Measurements from ENCODE around the gene ANKRD28. TPM values are rescaled to one million over a fixed set of nuclear protein-coding genes. Genes with fewer than 3 reads are reported as not detected.

The ANKRD28 gene
- total RNA-seq, 2 donors from 2014 or later = 33.4 to 37.1 TPM

DNA sequence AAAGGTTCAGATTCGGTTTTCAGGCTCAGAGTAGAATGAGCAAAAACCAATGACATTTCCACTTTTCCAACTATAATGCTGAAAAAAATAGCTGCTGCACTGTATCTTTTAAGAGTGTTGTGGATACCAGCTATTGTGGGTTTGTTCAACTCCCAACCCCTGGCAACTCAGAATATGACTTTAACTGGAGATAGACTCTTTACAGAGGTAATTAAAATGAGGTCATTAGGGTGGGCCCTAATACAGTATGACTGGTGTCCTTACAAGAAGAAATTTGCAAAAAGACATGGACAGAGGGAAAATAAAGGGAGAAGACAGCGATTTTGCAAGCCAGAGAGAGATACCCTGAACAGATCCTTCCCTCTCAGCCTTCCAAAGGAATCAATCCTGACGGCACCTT lies 39.5 kb downstream of the ANKRD28 start:
- Histone ChIP-seq H3K9ac (ENCODE audit: extremely low read depth, low read length, poor library complexity, severe bottlenecking) (no peak overlapping the region), H3K4me1 (ENCODE audit: control insufficient read depth, insufficient read depth, low read length) (no peaks in the 10 kb centered on the region), H3K27ac (ENCODE audit: low read depth, low read length) (no peak overlapping the region), H3K27me3 (ENCODE audit: control insufficient read depth, insufficient read depth, low read length, poor library complexity, severe bottlenecking) (no peaks in the 10 kb centered on the region), H3K36me3 (ENCODE audit: control insufficient read depth, insufficient read depth, low read length) (peaks cover 2% of the 10 kb centered on the region), H3K4me3 (ENCODE audit: low read length) (no peak overlapping the region), H3K9me3 (ENCODE audit: control insufficient read depth, low read length) (peaks cover 5% of the 10 kb centered on the region)
- 70 to 88% methylated on average over 1 to 3 of the region's 3 CpGs for WGBS, 2 experiments (ENCODE audit: insufficient coverage in 1 of 2, insufficient read length in 1 of 2)
- peaks cover 9% of the 10 kb centered on the region for H3K36me3 Mint-ChIP-seq (ENCODE audit: low read depth)
- H3K27me3 Mint-ChIP-seq (ENCODE audit: insufficient read depth) = no peaks in the 10 kb centered on the region
- TF ChIP-seq, protein P1, sequence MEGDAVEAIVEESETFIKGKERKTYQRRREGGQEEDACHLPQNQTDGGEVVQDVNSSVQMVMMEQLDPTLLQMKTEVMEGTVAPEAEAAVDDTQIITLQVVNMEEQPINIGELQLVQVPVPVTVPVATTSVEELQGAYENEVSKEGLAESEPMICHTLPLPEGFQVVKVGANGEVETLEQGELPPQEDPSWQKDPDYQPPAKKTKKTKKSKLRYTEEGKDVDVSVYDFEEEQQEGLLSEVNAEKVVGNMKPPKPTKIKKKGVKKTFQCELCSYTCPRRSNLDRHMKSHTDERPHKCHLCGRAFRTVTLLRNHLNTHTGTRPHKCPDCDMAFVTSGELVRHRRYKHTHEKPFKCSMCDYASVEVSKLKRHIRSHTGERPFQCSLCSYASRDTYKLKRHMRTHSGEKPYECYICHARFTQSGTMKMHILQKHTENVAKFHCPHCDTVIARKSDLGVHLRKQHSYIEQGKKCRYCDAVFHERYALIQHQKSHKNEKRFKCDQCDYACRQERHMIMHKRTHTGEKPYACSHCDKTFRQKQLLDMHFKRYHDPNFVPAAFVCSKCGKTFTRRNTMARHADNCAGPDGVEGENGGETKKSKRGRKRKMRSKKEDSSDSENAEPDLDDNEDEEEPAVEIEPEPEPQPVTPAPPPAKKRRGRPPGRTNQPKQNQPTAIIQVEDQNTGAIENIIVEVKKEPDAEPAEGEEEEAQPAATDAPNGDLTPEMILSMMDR (conservative IDR thresholded peaks at IDR 0.05) = no peak
- no peaks in the 10 kb centered on the region for H3K9me3 Mint-ChIP-seq
- H3K4me1 Mint-ChIP-seq = peaks cover 21% of the 10 kb centered on the region
- DNase-seq = no peak
- no peak overlapping the region for H3K4me3 Mint-ChIP-seq
- no peak overlapping the region for H3K27ac Mint-ChIP-seq

DNA sequence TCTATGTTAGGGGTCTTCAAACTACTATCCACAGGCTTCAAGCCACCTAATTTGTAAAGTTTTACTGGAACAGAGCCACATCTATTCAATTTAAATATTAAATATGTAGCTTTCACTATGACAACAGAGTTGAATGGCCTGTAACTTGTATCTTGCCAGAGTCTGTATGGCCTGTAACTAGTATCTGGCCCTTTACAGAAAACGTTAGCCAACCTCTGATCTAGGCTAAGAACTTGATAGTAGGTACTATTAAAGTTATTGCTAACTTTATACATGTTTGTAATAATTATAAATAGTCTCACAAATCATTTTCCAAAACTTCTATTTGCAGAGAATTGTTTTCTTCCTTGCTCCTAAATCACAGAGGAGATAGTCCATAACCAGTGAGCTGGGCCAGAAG lies 40.0 kb downstream of the ANKRD28 start:
- no peak overlapping the region for H3K9ac ChIP-seq (ENCODE audit: extremely low read depth, low read length, poor library complexity, severe bottlenecking)
- Mint-ChIP-seq H3K4me3 (no peak overlapping the region), H3K36me3 (ENCODE audit: low read depth) (peaks cover 6% of the 10 kb centered on the region), H3K9me3 (no peaks in the 10 kb centered on the region), H3K4me1 (peaks cover 20% of the 10 kb centered on the region), H3K27me3 (ENCODE audit: insufficient read depth) (no peaks in the 10 kb centered on the region), H3K27ac (no peak overlapping the region)
- no peaks in the 10 kb centered on the region for H3K4me1 ChIP-seq (ENCODE audit: control insufficient read depth, insufficient read depth, low read length)
- H3K27ac ChIP-seq (ENCODE audit: low read depth, low read length) = no peak overlapping the region
- TF ChIP-seq, protein P1 (conservative IDR thresholded peaks at IDR 0.05) = no peak
- H3K9me3 ChIP-seq (ENCODE audit: control insufficient read depth, low read length) = no peaks in the 10 kb centered on the region
- H3K4me3 ChIP-seq (ENCODE audit: low read length) = no peak overlapping the region
- 94% methylated on average over 1 of the region's 1 CpG; no CpG with 5 or more reads in 1 of the 2 experiments for WGBS, 2 experiments (ENCODE audit: insufficient coverage in 1 of 2, insufficient read length in 1 of 2)
- H3K27me3 ChIP-seq (ENCODE audit: control insufficient read depth, insufficient read depth, low read length, poor library complexity, severe bottlenecking) = no peaks in the 10 kb centered on the region
- H3K36me3 ChIP-seq (ENCODE audit: control insufficient read depth, insufficient read depth, low read length) = no peaks in the 10 kb centered on the region
- DNase-seq = no peak

DNA sequence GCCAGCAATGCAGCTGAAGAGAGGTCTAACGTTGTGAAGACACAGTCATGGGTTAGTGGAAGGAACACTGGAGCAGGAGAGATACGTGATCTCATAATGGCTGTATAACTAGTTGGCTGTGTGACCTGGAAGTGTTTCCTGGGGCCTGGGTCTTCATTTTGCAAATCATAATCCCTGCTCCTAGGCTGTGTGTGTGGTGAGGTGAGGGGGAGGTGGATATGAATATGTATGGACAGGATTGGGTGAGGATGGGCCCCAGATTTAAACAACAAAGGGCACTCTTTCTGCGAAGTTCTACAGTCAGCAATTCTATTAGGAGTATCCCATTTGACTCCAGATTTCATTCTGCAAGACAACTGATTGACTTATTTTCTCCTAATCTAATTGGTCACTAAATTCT lies 41.3 kb downstream of the ANKRD28 start:
- Mint-ChIP-seq H3K36me3 (ENCODE audit: low read depth) (peaks cover 6% of the 10 kb centered on the region), H3K27ac (peak overlapping the region; percentile 83), H3K27me3 (ENCODE audit: insufficient read depth) (no peaks in the 10 kb centered on the region), H3K4me3 (no peak overlapping the region), H3K4me1 (peaks cover 21% of the 10 kb centered on the region), H3K9me3 (no peaks in the 10 kb centered on the region)
- Histone ChIP-seq H3K27ac (ENCODE audit: low read depth, low read length) (no peak overlapping the region), H3K4me1 (ENCODE audit: control insufficient read depth, insufficient read depth, low read length) (no peaks in the 10 kb centered on the region), H3K4me3 (ENCODE audit: low read length) (no peak overlapping the region), H3K9me3 (ENCODE audit: control insufficient read depth, low read length) (no peaks in the 10 kb centered on the region), H3K27me3 (ENCODE audit: control insufficient read depth, insufficient read depth, low read length, poor library complexity, severe bottlenecking) (no peaks in the 10 kb centered on the region), H3K9ac (ENCODE audit: extremely low read depth, low read length, poor library complexity, severe bottlenecking) (no peak overlapping the region), H3K36me3 (ENCODE audit: control insufficient read depth, insufficient read depth, low read length) (peaks cover under 1% of the 10 kb centered on the region)
- TF ChIP-seq, protein P1 (conservative IDR thresholded peaks at IDR 0.05) = no peak
- DNase-seq = peak; percentile 51
- 60% methylated on average over 3 of the region's 3 CpGs for WGBS, 2 experiments (ENCODE audit: insufficient coverage in 1 of 2, insufficient read length in 1 of 2)
